OCI-LY1 (cell line): ENCODE measurements around the gene PTPN3.

ENCODE experiments used
- CTCF ChIP-seq: fragments of 200-600 bp; sonication (generic), shearing (Covaris generic); IDR thresholded peaks from 2 replicates; pipeline ENCODE4 v1.5.1; 2017; ENCODE audit warnings: mild to moderate bottlenecking, antibody characterized with exemption, low read length, moderate library complexity, mixed read lengths
- EZH2 ChIP-seq: fragments of 200-600 bp; sonication (generic), shearing (Covaris generic); IDR thresholded peaks from 2 replicates; pipeline ENCODE4 v1.8.0; 2017; ENCODE audit warnings: borderline replicate concordance, mixed run types, mild to moderate bottlenecking, antibody characterized with exemption, low read length, moderate library complexity, mixed read lengths

- peak; percentile 88 for TF ChIP-seq CTCF
- TF ChIP-seq EZH2: no peak
Measured at GRCh38 chr9:109469646-109470358, 28.3 kb downstream of the PTPN3 start.
